GM21390 (cell line): ENCODE data around the gene CPSF4L.

Experiments
- ATAC-seq: cut with Tn5 transposase; IDR thresholded peaks from one replicate; pipeline ENCODE4 v1.9.1; 2021; ENCODE audit not compliant: unreplicated experiment

The CPSF4L gene

DNA sequence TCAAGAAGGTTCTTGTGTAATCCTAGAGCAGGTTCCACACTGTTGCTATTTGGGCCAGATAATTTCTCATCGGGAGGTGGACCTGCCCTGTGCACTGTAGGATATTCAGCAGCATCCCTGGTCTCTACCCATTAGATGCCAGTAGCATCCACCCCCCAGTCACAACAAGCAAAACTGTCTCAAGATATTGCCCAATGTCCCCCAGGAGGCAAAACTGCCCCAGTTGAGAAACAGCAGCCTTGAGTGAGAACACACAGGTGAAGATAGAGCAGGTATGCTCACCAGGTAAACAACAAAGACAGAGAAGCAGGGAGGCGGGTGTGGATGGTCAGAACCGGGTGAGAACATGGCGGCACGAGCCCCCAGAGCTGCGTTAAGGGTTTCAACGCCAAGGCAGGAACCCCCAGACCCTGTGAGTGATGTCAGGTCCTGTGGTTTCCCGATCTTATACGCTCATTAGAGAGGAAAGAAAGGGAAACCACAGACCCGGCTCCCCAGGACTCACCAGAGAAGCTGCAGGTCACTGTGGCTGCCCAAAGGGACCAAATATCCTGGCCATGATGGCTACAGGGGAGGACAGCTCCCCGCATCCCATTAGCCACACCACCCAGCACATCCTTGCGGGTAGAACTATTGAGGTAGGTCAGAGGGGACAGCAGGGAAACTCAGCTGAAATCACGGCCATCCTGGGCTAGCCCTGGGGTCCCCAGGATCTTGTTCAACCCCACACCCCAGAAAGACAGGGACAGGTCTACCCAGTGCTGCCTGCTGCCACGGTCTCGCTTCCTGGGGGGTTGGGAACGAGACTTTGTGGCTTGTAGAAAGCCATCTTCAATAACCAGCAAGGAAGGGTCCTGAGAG is 28.9 kb upstream of the CPSF4L start:
- peak; percentile 53 for ATAC-seq

DNA sequence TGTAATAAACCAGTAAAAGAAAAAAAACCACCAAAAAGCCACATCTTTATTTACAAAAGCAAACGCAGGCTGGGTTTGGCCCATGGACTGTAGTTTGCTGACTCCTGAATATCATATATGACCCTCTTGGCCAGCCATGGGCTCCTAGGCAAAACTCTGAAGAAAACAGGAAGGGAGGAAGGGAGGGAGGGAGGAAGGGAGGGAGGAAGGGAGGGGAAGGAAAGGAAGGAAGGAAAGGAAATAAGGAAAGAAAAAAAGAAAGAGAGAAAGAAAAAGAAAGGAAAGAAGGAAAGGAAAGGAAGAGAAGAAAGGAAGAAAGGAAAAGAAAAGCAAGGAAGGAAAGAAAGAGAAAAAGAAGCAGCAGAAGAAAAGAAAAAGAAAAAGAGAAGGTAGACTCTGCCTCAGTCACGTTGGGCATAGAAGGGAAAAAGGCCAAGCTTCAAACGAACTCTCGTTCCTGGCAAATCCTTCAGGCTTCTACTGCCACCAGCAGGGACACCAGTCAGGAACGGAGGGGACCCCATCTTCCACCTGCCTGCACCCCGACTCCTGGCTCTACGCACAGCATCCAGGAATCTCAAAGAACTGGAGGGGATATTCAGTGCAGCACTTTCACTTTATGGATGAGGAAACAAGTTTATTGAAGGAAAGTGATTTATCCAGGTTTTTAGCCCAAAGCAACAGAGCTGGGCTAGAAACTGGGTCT is 28.0 kb upstream of the CPSF4L start:
- ATAC-seq = no peak

DNA sequence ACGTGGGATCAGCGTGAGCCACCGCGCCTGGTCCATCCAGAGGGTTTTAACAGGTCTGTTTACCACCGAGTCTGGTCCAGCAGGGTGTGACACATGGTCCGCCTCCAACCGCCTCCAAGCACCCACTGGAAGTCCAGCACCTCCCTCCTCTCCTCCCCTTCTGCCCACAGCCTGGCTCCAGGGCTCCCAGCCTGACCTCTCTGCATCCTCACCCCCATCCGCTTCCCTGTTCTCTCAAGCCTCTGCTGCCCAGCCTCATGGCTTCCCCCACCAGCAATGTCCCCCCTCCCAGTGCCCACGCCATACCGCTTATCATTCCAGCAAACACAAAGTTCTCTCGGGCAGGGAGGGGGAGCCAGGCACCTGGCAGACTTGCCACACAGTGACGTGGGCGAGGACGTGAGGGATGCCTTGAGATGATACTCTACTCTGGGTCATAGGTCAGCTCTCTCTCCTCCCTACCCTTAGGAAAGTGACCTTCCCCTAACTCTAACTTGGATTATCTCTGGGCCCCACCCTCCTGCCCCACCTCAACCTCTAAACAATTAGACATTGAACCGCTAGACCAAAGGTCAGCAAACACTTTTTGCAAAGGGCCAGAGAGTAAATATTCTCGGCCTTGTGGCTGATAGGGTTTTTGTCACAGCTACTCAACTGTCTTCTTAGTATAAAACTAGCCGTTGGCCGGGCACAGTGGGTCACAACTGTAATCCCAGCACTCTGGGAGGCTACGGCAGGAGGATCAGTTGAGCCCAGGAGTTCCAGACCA is 27.0 kb upstream of the CPSF4L start:
- no peak for ATAC-seq

DNA sequence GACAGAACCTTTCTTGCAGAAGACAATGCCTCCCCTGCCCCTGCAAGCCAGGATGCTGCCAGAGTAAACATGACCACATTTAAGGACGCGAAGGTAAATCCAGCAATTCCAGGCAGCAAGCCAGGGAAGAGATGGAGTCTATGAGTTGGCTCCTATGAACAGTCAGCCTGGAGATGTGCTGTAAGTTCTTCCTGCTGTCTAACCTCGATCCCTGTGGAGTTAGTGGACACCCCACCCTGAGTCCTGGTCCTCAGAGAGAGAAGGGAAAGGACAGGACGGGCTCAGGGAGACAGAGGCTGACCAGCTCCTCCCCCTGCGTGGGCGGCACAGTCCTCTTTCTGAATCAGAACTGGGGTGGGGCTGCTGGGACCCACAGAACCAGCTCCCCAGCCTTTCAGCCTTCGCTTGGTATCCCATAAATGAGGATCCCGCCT is 25.2 kb upstream of the CPSF4L start:
- no peak for ATAC-seq

DNA sequence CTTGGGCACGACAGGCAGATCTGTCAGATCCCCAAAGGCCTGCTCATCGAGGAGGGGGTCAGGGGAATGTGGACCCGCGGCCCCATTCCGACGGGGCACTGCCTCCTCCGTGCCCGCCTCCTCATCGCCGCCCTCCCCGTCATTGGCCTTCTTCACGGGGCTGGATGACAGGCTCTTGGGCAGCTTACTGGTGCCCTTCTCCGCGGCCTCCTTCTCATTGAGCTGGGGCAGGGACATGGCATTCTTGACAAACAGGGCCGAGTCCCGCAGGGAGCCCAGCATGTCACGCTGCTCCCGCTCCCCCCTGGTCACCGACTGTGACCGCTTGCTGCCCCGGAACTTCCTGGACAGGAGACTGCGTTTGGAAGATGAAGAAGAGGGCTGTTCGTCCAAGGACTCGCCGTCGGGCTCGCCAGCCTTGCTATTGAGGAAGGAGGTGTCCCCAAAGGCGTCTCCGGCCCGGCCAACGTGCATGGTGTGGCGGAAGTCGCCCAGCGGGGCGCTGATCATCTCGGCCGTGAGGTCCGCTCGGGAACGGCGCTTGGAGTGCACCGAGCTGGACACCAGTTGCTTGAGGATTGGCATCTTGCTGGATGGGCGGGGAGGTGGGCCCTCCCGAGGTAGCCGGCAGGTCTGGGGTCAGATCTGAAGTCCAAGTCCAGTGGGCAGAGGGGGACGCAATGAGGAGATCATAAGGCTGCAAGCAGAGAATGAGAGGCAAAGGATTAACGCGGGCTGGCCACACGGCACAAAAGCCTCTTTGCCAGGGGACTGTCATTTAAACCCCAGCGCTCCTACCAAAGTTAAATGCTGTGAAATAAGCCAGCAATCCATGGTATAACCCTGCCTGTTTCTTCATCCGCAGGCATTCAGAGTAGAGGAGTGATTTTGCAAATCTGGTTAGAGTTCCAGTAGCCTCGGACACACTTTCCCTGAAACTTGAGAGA is 24.5 kb upstream of the CPSF4L start:
- ATAC-seq = no peak

DNA sequence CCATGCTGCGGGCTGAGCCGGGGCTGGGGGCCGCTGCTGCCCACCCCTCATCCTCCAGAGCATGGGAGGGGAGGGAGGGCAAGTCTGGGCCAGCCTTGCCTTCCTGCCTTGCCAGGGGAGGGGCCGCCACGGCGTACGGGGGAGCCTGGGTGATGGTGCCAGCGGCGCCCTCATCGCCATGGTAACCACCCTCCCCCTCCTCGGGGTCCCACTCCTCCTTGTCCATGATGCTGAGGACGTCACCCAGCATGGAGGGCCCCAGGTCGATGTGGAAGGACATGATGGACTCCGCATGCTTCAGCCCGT is 23.9 kb upstream of the CPSF4L start:
- ATAC-seq = no peak

DNA sequence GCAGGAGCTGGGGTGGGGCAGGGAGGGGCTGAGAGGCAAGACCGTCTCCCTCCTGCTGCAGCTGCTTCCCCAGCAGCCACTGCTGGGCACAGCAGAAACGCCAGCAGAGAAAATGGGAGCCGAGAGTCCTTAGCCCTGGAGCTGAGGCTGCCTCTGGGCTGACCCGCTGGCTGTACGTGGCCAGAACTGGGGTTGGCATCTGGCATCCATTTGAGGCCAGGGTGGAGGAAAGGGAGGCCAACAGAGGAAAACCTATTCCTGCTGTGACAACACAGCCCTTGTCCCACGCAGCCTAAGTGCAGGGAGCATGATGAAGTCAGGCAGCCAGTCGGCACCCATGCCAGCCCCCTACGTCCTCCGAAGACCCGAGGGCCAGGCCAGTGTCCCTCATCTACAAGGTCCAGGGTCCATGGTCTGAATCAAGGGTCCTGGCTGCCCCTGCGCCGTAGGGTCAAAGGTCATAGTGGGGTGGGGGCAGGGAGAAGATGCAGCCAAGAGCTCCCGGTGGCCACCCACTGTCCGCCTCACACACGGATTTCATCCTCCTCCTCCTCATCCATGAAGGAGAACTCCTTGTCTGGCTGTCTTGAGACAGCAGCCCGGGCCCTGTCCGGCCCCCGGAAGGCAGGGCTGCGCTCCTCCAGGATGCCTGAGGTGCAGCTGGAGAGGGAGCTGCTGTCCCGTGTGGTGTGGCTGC is 23.4 kb upstream of the CPSF4L start:
- no peak for ATAC-seq

DNA sequence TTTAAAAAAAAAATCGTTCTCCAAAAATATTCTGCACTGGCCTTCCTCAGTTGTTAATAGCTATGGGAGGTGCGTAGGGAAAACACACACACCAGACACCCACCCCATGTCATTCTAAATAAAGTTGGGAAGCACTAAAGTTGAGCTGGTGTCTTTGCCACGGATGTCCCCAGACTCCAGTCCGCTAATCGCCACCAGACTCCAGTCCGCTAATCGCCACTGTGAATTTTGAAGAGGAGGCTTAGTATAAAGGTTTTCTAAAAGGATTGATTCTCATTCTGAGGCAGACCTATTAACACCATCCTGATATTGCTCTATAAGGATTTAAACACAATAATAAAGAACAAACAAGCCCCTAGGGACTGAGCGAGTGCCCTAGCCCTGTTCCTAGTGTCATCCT is 22.7 kb upstream of the CPSF4L start:
- ATAC-seq = no peak

DNA sequence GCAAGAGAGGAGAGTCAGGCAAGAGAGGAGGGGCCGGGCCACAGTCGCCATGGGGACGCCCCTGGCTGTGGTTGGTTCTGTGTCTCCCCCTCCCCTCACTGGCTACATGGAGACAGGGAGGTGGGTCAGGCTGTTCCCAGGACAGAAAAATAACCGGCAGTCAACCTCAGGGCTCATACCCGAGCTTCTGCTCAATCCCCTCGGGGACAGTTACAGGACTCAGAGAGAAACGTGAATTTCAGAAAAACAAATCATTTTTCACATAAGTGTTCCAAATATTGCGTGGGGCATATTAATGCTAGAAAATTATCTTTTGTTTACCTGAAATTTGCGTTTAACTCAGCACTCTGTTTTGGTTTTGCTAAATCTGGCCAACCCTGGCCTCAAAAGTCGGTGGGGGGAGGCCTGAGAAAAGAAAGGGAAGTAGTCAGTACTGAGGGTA is 22.2 kb upstream of the CPSF4L start:
- no peak for ATAC-seq

DNA sequence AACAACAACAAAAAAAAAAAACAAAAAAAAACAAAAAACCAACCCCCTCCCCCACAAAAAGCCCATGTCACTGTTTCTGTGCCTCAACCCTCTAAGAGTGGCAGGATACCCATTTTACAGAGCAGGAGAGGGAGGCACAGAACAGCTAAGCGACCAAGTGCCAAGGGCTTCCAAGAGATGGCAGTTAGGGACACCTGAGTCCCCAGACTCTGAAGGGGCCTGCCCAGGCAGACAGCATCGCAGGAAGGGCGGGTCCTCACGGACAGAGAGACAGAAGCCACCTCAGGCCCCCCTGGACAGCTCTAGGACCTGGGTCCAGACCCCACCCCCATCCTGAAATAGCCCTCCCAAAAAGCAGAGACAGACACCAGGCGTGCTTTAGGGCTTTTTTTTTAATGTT is 21.6 kb upstream of the CPSF4L start:
- no peak for ATAC-seq

DNA sequence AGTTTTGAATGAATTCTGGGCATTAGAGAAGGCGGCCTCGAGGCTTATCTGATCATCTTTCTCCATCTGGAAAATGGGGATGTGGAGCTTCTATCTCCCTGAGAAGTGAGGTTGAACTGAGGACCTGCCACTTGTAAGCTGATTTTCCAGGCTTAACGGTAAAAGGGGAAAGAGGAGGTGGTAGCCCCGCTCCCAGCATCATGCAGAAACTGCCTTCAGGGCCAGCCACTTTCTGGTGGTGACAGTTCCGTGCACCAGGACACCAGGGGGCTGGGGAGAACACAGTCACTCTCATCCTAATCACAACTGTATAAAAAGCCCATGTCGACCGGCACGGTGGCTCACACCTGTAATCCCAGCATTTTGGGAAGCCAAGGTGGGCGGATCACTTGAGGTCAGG is 20.9 kb upstream of the CPSF4L start:
- ATAC-seq = no peak

DNA sequence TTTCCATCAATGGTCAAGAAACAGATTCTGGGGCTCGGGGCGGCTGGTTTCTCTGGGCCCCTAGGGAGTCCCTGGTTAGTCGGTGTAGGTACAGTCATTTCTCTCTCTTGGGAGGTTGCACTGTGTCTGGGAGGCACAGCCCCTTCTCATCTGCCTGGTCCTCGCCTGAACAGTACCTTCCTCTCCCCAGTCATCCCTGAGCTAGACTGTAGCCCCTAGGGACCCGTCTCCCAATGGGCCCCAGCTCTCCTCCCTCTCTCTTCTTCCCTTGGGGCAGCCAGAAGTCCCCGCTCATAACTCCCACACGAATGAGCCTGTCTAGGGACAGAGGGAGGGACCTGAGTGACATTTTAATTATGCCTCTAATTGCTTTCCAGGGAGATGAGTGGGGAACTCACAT is 20.2 kb upstream of the CPSF4L start:
- peak; percentile 89 for ATAC-seq

DNA sequence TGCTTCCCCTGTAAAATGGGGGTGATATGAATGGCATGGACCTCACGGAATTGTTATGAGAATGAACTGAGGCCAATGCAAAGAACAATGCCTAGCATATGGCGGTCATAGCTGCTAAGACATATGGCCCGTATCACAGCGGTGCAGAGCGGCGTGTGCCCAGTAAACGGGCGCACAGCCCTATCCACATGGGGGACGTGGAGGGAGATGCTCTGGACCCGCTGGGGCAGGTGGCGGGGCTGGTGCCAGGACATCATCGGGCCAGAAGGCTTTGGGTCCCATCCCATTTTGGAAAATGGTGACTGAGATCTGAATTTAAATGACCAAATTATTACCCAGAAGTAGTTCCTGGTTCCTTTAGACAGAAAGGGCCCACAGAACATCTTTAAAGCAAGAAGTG is 18.5 kb upstream of the CPSF4L start:
- ATAC-seq = no peak

DNA sequence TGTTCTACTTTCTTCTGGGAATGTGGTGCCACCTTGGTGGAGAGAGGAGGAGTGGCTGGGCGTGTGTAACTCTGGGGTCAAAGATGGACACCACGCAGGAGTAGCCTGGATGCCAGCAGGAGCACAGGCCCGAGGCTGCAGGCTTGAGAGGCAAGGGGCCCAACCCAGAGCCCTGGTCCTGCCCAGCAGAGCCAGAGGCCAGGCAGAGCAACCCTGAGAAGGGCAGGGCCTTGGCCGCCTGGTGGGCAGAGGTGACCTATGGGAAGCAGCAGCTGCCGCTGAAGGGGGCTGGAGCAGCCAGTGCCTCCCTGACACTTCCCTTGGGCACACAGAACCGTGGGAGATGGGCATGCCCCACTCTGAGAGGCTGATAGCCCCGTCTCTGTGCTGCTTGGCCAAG is 18.0 kb upstream of the CPSF4L start:
- no peak for ATAC-seq

DNA sequence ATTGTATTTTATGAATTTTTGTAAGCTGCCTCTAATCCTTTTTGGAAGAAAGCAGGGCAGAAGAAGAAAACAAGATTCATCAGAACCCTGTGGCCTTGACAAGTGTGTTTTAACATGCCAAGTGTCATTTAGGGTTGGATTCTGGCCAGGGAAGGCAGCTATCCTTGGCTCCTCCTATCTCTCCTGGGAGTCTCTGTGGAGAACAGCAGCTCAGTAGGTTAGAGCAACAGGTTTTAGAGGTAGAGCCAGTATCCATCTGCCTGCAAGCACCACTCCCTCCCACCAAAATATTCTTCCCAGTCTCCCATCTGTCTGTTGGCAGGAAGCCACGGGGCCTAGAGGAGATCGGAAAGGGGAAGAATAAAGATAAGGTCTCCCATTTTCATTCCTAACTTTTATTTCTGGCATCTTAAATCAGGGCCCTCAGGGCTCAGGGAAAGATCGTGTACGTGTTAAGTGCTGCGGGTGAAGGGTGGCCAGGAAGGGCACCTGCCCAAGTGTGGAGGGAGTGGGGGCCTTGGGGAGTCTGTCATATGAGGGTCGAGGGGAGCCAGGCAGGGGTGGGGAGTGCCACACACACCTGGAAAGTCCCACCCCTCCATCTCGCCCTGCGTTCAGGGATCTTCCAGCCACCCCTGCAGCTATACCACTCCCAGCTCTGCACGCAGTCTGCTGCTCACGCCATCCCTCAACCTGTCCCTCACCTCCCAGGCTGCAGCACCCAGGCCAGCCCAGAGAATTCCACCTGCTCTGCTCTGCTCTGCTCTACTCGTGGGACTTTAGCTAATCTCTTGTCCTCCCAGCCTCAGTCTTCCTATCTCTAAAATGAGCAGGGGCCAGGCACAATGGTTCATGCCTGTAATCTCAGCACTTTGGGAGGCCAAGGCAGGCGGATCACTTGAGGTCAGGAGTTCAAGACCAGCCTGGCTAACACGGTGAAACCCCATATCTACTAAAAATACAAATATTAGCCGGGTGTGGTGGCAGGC is 17.1 kb upstream of the CPSF4L start:
- no peak for ATAC-seq

DNA sequence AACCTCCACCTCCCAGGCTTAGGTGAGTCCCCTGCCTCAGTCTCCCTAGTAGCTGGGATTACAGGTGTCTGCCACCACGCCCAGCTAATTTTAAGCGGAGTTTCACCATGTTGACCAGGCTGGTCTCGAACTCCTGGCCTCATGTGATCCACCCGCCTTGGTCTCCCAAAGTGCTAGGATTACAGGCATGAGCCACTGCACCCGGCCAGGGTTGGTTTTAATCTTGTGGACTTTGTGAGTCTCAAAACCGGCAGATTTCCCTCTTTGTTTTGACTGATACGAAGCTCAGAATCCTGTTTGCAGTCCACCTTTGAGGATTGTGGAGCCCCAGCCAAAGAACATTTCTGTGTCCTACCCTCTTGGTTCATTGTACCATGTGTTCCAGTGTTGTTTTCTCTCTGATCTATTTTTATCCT is 16.4 kb upstream of the CPSF4L start:
- no peak for ATAC-seq

DNA sequence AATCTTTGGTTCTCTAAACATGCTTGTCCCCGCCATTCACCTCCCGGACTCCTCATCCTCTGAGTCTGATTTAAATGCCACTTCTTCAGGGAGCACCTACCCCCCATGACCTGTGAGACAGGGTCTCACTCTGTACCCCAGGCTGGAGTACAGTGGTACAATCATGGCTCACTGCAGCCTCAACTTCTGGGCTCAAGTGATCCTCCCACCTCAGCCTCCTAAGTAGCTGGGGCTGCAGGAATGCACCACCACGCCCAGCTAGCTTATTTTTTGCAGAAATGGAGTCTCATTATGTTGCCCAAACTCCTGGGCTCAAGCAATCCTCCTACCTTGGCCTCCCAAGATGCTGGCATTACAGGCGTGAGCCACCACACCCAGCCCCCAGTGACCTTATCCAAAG is 12.8 kb upstream of the CPSF4L start:
- ATAC-seq = no peak

DNA sequence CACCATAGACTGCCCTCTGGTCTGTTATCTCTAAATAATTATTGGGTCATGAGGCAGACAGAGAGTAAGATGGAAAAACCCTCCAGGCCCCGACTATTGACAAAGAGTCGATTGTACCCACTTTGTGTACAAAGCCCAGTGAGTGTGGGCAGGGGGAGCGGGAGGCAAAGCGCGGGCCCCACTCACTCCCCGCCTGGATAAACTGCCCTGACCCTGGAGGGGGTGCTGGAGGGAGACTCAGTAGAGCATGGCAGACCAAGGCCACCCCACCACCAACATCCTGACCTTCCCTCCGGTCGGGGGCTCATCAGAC is 11.2 kb upstream of the CPSF4L start:
- ATAC-seq = no peak

DNA sequence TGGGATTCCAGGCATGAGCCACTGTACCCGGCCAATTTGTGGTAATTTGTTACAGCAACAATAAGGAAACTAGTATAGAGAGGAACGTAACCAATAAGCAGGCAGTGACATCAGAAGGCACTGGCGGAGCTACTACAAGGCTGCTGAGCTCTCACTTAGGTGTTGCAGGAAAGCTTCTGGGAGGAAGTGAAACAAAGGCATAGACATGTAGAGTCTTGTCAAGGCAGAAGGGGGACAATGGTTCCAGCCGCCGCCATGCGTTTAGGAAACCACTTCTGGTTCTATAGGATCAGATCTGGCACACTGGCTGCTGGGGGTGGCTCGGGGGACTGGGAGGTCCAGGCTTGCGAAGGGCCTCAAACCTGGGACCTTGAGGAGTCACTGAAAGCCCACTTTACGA is 9.4 kb upstream of the CPSF4L start:
- ATAC-seq = peak; percentile 99
